ENCODE measurements around the gene FHOD3. TPM values are rescaled to one million over a fixed set of nuclear protein-coding genes. Genes with fewer than 3 reads are reported as not detected.

The FHOD3 gene
- total RNA-seq, 1 experiment from 2014 or later = 10.6 TPM

- no peak for DNase-seq
- no peak overlapping the region for H3K4me2 ChIP-seq
- TF ChIP-seq EZH2 (IDR thresholded peaks at IDR 0.05; ENCODE audit: low read depth) (no peak), CTCF (conservative IDR thresholded peaks at IDR 0.05) (no peak)
- intact Hi-C loops (cut with micrococcal nuclease; ENCODE audit: unreplicated experiment) = no loop called here
- H4K20me1 ChIP-seq (ENCODE audit: insufficient read depth) = no peaks in the 10 kb centered on the region
- peaks cover 10% of the 10 kb centered on the region for H3K4me1 ChIP-seq (replicated peaks; ENCODE audit: insufficient read depth)
- H3K27ac ChIP-seq = no peak overlapping the region
- H2AFZ ChIP-seq = no peak overlapping the region
- H3K79me2 ChIP-seq (ENCODE audit: low read depth) = no peaks in the 10 kb centered on the region
- no peak overlapping the region for H3K4me3 ChIP-seq
- BruUV-seq (replicated peaks) = no TSS peak
- H3F3A ChIP-seq (ENCODE audit: insufficient read depth, low read depth) = no peaks in the 10 kb centered on the region
- ChIA-PET POLR2A (ENCODE audit: unreplicated experiment) (no interaction called here), CTCF (interaction anchor here (0.6 kb wide), 1 partner anchor 359 kb away, joined by 3 read pairs; no protein-coding TSS in a partner anchor)
- no peaks in the 10 kb centered on the region for H3K9me2 ChIP-seq (ENCODE audit: insufficient read depth)
- H3K9me3 ChIP-seq (ENCODE audit: insufficient read depth, low read depth) = no peaks in the 10 kb centered on the region
- H3K36me3 ChIP-seq (ENCODE audit: low read depth) = no peaks in the 10 kb centered on the region
- H3K27me3 ChIP-seq (ENCODE audit: insufficient read depth, low read depth) = no peaks in the 10 kb centered on the region
These were observed 80.1 kb downstream of the FHOD3 start for GRCh38 chr18:36377626-36378025.

- Histone ChIP-seq H3K9me2 (ENCODE audit: insufficient read depth) (no peaks in the 10 kb centered on the region), H3F3A (ENCODE audit: insufficient read depth, low read depth) (no peaks in the 10 kb centered on the region), H3K79me2 (ENCODE audit: low read depth) (no peaks in the 10 kb centered on the region), H3K4me3 (no peak overlapping the region), H2AFZ (no peak overlapping the region), H3K4me1 (replicated peaks; ENCODE audit: insufficient read depth) (peaks cover 8% of the 10 kb centered on the region; the same call in 1 of the 2 replicates), H3K4me2 (no peak overlapping the region), H3K27me3 (ENCODE audit: insufficient read depth, low read depth) (no peaks in the 10 kb centered on the region), H3K9me3 (ENCODE audit: insufficient read depth, low read depth) (no peaks in the 10 kb centered on the region), H3K36me3 (ENCODE audit: low read depth) (no peaks in the 10 kb centered on the region), H3K27ac (no peak overlapping the region), H4K20me1 (ENCODE audit: insufficient read depth) (no peaks in the 10 kb centered on the region)
- CTCF ChIA-PET = interaction anchor here (0.6 kb wide), 1 partner anchor 360 kb away, joined by 3 read pairs; no protein-coding TSS in a partner anchor
- no TSS peak for BruUV-seq (replicated peaks)
- no peak for DNase-seq
- TF ChIP-seq CTCF (conservative IDR thresholded peaks at IDR 0.05) = no peak
- TF ChIP-seq EZH2 (IDR thresholded peaks at IDR 0.05; ENCODE audit: low read depth) = no peak
- intact Hi-C loops (cut with micrococcal nuclease; ENCODE audit: unreplicated experiment) = no loop called here
- POLR2A ChIA-PET (ENCODE audit: unreplicated experiment) = no interaction called here
These were observed 80.7 kb downstream of the FHOD3 start for GRCh38 chr18:36378205-36378604.

GRCh38 chr18:36379435-36379984 lies 82.0 kb downstream of the FHOD3 start:
- DNase-seq = no peak
- TF ChIP-seq CTCF (conservative IDR thresholded peaks at IDR 0.05) (no peak), EZH2 (IDR thresholded peaks at IDR 0.05; ENCODE audit: low read depth) (no peak)
- no peak overlapping the region for H3K4me3 ChIP-seq
- no peaks in the 10 kb centered on the region for H3K4me1 ChIP-seq (replicated peaks; ENCODE audit: insufficient read depth)
- CTCF ChIA-PET = no interaction called here
- H2AFZ ChIP-seq = no peak overlapping the region
- intact Hi-C loops (cut with micrococcal nuclease; ENCODE audit: unreplicated experiment) = no loop called here
- H3K9me3 ChIP-seq (ENCODE audit: insufficient read depth, low read depth) = no peaks in the 10 kb centered on the region
- POLR2A ChIA-PET (ENCODE audit: unreplicated experiment) = no interaction called here
- no peaks in the 10 kb centered on the region for H3K27me3 ChIP-seq (ENCODE audit: insufficient read depth, low read depth)
- no peaks in the 10 kb centered on the region for H3F3A ChIP-seq (ENCODE audit: insufficient read depth, low read depth)
- H3K27ac ChIP-seq = no peak overlapping the region
- no peaks in the 10 kb centered on the region for H4K20me1 ChIP-seq (ENCODE audit: insufficient read depth)
- H3K36me3 ChIP-seq (ENCODE audit: low read depth) = no peaks in the 10 kb centered on the region
- no peak overlapping the region for H3K4me2 ChIP-seq
- no peaks in the 10 kb centered on the region for H3K79me2 ChIP-seq (ENCODE audit: low read depth)
- H3K9me2 ChIP-seq (ENCODE audit: insufficient read depth) = no peaks in the 10 kb centered on the region
- no TSS peak for BruUV-seq (replicated peaks)

Measured in PC-9 (cell line).